Cardiac atrium fibroblast (primary cell): ENCODE results near the gene MARCO. TPM values are rescaled to one million over a fixed set of nuclear protein-coding genes. Genes with fewer than 3 reads are reported as not detected.

ENCODE experiments used
- total RNA-seq: library from RNA; depleted of rRNA; stranded (reverse); fragments of >200 nt; gene quantifications from 2 replicates; pipeline ENCODE4 v1.2.3, GENCODE V29; 2015

Gene MARCO
- total RNA-seq, result not detected in 2 replicates

GRCh38 chr2:118942031-118942430, at the start of gene MARCO:
Gene MARCO (plus strand): TSS chr2:118942194. CDS start chr2:118942301, 107 bp downstream.

Other genes starting within 250 kb of the MARCO start
- not detected in 2 replicates for gene EN1, start 94.5 kb upstream of the MARCO start, total RNA-seq
- not detected in 2 replicates for gene C1QL2, start 216.6 kb downstream of the MARCO start, total RNA-seq